Lower leg skin (tissue), 4 donors: ENCODE measurements around the gene SCEL. TPM values are rescaled to one million over a fixed set of nuclear protein-coding genes. Genes with fewer than 3 reads are reported as not detected.

Source experiments
- DNase-seq, 2 donors: peaks; one replicate each; pipeline ENCODE4 v3.0.0-alpha.2; 2019; ENCODE audit warnings: low spot score in 2 of 2
- H3K4me3 ChIP-seq: fragments of 200-600 bp; sonication (generic); 2 replicates; pipeline ENCODE4 v1.5.1; 2017; ENCODE audit warnings: mild to moderate bottlenecking, low read depth; ENCODE audit not compliant: poor library complexity, severe bottlenecking
- CTCF ChIP-seq, 3 donors: fragments of 450-650 bp; IDR thresholded peaks; one replicate each; pipeline ENCODE4 v1.5.1; 2016; ENCODE audit warnings: antibody characterized with exemption in 3 of 3, mild to moderate bottlenecking in 3 of 3, moderate library complexity in 2 of 3
- POLR2A ChIP-seq, 2 donors: fragments of 450-650 bp; IDR thresholded peaks; one replicate each; pipeline ENCODE4 v1.6.1; 2016 to 2017; ENCODE audit warnings: antibody characterized with exemption in 2 of 2, mild to moderate bottlenecking in 1 of 2, moderate library complexity in 1 of 2
- WGBS, 2 donors: methylation state at CpG; one replicate each; pipeline ENCODE4 v1.1.5; 2018; 5-methylcytosine and 5-hydroxymethylcytosine counted together
- intact Hi-C: fragments of 100-400 bp; cut with DNase I; formaldehyde crosslinking; loops from one replicate; pipeline ENCODE4 v1.15.0; 2023; ENCODE audit warnings: low total_unique reads
- total RNA-seq, 4 donors: library from RNA; depleted of rRNA; stranded (reverse); fragments of >200 nt; gene quantifications; one replicate each; pipeline ENCODE4 v1.1.0, GENCODE V29; 2016

SCEL gene
- total RNA-seq, 4 donors from 2014 or later, result 298 to 628 (median 352) TPM

DNA sequence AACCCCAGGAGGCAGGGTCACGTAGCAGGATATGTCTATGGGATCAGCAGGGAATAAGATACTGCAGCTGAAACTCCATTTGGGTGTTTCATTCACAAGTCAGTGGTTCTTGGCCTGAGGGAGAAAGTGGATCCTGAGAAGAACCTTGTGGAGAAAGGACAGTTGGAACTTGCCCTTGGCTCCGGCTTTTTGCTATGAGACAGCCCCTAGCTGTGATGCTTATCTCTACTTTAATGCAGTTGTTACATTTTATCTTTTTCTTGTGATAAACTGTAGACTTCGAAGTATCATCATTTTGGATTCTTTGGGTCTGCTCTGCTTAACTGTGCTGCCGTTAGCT lies 6.0 kb upstream of the SCEL start:
- TF ChIP-seq POLR2A (IDR thresholded peaks at IDR 0.05) (no peak), CTCF (IDR thresholded peaks at IDR 0.05) (no peak)
- WGBS, 2 donors, result 50 to 60% methylated on average over 4 of the region's 4 CpGs
- no peak overlapping the region for H3K4me3 ChIP-seq
- intact Hi-C loops, result no loop called here
- DNase-seq, result no peak

- TF ChIP-seq CTCF (IDR thresholded peaks at IDR 0.05) (no peak), POLR2A (IDR thresholded peaks at IDR 0.05) (no peak)
- DNase-seq, result no peak
- intact Hi-C loops, result no loop called here
- no peak overlapping the region for H3K4me3 ChIP-seq
Measured at GRCh38 chr13:77530875-77531274, 4.6 kb upstream of the SCEL start.

DNA sequence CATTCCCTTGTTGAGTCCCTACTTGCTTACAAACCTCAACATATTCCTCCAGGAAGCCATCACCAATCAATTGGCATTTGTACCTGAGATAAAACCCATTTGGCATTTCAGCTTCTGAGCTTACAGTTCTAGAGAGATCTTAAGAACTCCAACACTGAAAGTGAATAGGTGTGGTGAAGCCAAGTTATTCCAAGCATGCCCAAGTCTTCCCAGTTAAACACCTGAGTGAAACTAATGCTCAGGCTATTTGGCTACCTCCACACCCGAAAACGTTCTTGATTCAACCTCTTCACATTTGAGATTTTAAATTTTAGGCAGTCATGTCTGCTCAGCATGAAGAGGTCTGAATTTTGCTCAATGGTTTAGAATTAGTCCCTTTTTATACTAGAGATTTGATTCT lies 2.5 kb upstream of the SCEL start:
- TF ChIP-seq POLR2A (IDR thresholded peaks at IDR 0.05) (no peak), CTCF (IDR thresholded peaks at IDR 0.05) (no peak)
- no peak overlapping the region for H3K4me3 ChIP-seq
- WGBS, 2 donors, result 73% methylated on average over 2 of the region's 2 CpGs
- intact Hi-C loops, result no loop called here
- DNase-seq, result no peak

- TF ChIP-seq POLR2A (IDR thresholded peaks at IDR 0.05) (no peak), CTCF (IDR thresholded peaks at IDR 0.05) (no peak)
- intact Hi-C loops, result no loop called here
- no peak for DNase-seq
- H3K4me3 ChIP-seq, result no peak overlapping the region
- 70 to 76% methylated on average over 7 of the region's 7 CpGs for WGBS, 2 donors
Measured at GRCh38 chr13:77533875-77534788, 1.4 kb upstream of the SCEL start.

DNA sequence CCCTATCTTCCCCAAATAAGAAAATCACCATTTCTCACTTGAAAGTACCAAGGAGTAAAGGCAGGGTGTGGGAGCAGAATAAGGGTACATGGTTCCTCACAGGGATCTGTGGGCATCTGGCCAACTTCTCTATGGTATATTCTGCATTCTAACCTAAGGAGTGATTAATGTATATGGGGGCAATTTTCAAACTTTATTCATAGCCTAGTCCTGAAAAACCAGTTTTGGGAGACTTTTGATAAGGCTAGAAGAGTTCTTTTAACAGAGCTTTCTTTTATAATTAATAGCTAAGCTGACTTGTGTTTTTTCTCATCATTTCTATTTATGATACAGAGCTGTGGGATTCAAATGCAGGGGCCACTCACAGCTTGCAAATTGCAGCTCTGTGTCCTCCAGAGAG lies 852 bp downstream of the SCEL start:
- intact Hi-C loops, result no loop called here
- no peak for TF ChIP-seq CTCF (IDR thresholded peaks at IDR 0.05)
- TF ChIP-seq POLR2A (IDR thresholded peaks at IDR 0.05), result no peak
- no peak overlapping the region for H3K4me3 ChIP-seq
- no peak for DNase-seq
